WTC11 (cell line): ENCODE results near the gene SH2B3.

Experiments
- CREB1 ChIP-seq: sonication (generic); formaldehyde crosslinking; IDR thresholded peaks from 2 replicates; pipeline ENCODE4 v1.8.0; 2023; ENCODE audit warnings: mild to moderate bottlenecking, missing genetic modification reagents
- ESRRA ChIP-seq: sonication (generic); formaldehyde crosslinking; IDR thresholded peaks from 2 replicates; pipeline ENCODE4 v1.8.1; 2022; ENCODE audit warnings: mild to moderate bottlenecking, missing genetic modification reagents, borderline replicate concordance
- ETV6 ChIP-seq: sonication (generic); formaldehyde crosslinking; IDR thresholded peaks from 2 replicates; pipeline ENCODE4 v1.8.1; 2022; ENCODE audit warnings: mild to moderate bottlenecking, missing genetic modification reagents
- FOXK1 ChIP-seq: sonication (generic); formaldehyde crosslinking; IDR thresholded peaks from 2 replicates; pipeline ENCODE4 v1.8.0; 2022; ENCODE audit warnings: mild to moderate bottlenecking, moderate library complexity, missing genetic modification reagents
- PRDM15 ChIP-seq: sonication (generic); formaldehyde crosslinking; IDR thresholded peaks from 2 replicates; pipeline ENCODE4 v1.8.0; 2022; ENCODE audit warnings: missing genetic modification reagents
- SMAD3 ChIP-seq: sonication (generic); formaldehyde crosslinking; IDR thresholded peaks from 2 replicates; pipeline ENCODE4 v1.8.0; 2022; ENCODE audit warnings: missing genetic modification reagents, mild to moderate bottlenecking, borderline replicate concordance
- USF2 ChIP-seq: sonication (generic); formaldehyde crosslinking; IDR thresholded peaks from 2 replicates; pipeline ENCODE4 v1.8.1; 2023; ENCODE audit warnings: mild to moderate bottlenecking, missing genetic modification reagents, moderate library complexity
- ZNF416 ChIP-seq: fragments of 250-450 bp; sonication (Bioruptor Pico); IDR thresholded peaks from 2 replicates; pipeline ENCODE4 v1.9.0; 2021; ENCODE audit warnings: mild to moderate bottlenecking, inconsistent platforms
- TF ChIP-seq, protein P1 (sequence below): fragments of 200-600 bp; IDR thresholded peaks from 2 replicates; pipeline ENCODE4 v1.8.0; 2022; ENCODE audit warnings: antibody characterized with exemption
- TF ChIP-seq, protein P2 (sequence below): sonication (generic); formaldehyde crosslinking; IDR thresholded peaks from 2 replicates; pipeline ENCODE4 v1.8.1; 2023; ENCODE audit warnings: mild to moderate bottlenecking, missing genetic modification reagents, moderate library complexity
- TF ChIP-seq, protein P3 (sequence below): sonication (generic); formaldehyde crosslinking; IDR thresholded peaks from 2 replicates; pipeline ENCODE4 v1.8.1; 2022; ENCODE audit warnings: low read depth, mild to moderate bottlenecking, moderate library complexity, missing genetic modification reagents, borderline replicate concordance
- TF ChIP-seq, protein P4 (sequence below): sonication (generic); formaldehyde crosslinking; conservative IDR thresholded peaks from 2 replicates; pipeline ENCODE4 v1.8.1; 2022; ENCODE audit warnings: mild to moderate bottlenecking, missing genetic modification reagents

DNA sequence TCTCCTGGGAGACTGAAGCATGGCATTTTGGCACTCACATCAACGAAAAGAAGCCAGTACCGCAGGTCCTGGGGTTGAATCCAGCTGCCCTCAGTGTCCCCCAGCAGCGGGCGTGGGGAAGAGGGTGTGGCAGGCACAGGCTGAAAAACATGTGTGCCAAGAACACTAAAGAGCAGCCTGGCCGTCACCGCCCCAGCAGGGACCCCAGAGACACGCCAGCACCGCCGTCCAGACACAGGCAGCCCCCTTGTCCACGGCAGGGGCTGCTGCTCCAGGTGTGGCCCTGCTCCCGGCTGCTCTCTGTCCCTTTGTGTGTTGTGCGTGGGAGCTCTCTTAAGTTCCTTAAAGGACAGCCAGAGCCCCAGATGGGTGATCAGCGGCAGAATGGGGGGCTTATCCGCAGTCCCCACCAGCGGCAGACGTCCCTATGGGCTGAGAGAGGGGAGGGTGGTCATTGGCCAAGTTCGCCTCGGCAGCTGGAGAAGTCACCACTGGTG, 37.4 kb upstream of the SH2B3 start:
- TF ChIP-seq FOXK1 (CRISPR knock-in tag) (no peak), SMAD3 (CRISPR knock-in tag) (no peak), ETV6 (CRISPR knock-in tag) (no peak), ESRRA (CRISPR knock-in tag) (no peak), CREB1 (CRISPR knock-in tag) (no peak), ZNF416 (CRISPR knock-in tag) (no peak), PRDM15 (no peak), USF2 (CRISPR knock-in tag) (no peak)
- TF ChIP-seq, protein P1, sequence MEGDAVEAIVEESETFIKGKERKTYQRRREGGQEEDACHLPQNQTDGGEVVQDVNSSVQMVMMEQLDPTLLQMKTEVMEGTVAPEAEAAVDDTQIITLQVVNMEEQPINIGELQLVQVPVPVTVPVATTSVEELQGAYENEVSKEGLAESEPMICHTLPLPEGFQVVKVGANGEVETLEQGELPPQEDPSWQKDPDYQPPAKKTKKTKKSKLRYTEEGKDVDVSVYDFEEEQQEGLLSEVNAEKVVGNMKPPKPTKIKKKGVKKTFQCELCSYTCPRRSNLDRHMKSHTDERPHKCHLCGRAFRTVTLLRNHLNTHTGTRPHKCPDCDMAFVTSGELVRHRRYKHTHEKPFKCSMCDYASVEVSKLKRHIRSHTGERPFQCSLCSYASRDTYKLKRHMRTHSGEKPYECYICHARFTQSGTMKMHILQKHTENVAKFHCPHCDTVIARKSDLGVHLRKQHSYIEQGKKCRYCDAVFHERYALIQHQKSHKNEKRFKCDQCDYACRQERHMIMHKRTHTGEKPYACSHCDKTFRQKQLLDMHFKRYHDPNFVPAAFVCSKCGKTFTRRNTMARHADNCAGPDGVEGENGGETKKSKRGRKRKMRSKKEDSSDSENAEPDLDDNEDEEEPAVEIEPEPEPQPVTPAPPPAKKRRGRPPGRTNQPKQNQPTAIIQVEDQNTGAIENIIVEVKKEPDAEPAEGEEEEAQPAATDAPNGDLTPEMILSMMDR = no peak
- TF ChIP-seq, protein P2, sequence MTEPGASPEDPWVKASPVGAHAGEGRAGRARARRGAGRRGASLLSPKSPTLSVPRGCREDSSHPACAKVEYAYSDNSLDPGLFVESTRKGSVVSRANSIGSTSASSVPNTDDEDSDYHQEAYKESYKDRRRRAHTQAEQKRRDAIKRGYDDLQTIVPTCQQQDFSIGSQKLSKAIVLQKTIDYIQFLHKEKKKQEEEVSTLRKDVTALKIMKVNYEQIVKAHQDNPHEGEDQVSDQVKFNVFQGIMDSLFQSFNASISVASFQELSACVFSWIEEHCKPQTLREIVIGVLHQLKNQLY = no peak
- TF ChIP-seq, protein P3, sequence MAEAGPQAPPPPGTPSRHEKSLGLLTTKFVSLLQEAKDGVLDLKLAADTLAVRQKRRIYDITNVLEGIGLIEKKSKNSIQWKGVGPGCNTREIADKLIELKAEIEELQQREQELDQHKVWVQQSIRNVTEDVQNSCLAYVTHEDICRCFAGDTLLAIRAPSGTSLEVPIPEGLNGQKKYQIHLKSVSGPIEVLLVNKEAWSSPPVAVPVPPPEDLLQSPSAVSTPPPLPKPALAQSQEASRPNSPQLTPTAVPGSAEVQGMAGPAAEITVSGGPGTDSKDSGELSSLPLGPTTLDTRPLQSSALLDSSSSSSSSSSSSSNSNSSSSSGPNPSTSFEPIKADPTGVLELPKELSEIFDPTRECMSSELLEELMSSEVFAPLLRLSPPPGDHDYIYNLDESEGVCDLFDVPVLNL = no peak
- TF ChIP-seq, protein P4, sequence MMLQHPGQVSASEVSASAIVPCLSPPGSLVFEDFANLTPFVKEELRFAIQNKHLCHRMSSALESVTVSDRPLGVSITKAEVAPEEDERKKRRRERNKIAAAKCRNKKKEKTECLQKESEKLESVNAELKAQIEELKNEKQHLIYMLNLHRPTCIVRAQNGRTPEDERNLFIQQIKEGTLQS (CRISPR knock-in tag) = no peak
